ENCODE measurements around the gene SOX6.

- TF ChIP-seq IRF3 (IDR thresholded peaks at IDR 0.05; ENCODE audit: low read depth, low read length) (no peak), RFX5 (IDR thresholded peaks at IDR 0.05; ENCODE audit: low read length) (no peak), FOXJ3 (CRISPR knock-in tag; IDR thresholded peaks at IDR 0.05) (no peak), JUND (IDR thresholded peaks at IDR 0.05) (no peak), RXRA (IDR thresholded peaks at IDR 0.05; ENCODE audit: borderline replicate concordance, low read depth) (no peak), USF1 (IDR thresholded peaks at IDR 0.05; ENCODE audit: borderline replicate concordance, low read depth) (no peak), GATA2 (CRISPR knock-in tag; IDR thresholded peaks at IDR 0.05) (no peak), TAF1 (IDR thresholded peaks at IDR 0.05; ENCODE audit: borderline replicate concordance, low read depth, low read length) (no peak)
- TF ChIP-seq, protein P1, sequence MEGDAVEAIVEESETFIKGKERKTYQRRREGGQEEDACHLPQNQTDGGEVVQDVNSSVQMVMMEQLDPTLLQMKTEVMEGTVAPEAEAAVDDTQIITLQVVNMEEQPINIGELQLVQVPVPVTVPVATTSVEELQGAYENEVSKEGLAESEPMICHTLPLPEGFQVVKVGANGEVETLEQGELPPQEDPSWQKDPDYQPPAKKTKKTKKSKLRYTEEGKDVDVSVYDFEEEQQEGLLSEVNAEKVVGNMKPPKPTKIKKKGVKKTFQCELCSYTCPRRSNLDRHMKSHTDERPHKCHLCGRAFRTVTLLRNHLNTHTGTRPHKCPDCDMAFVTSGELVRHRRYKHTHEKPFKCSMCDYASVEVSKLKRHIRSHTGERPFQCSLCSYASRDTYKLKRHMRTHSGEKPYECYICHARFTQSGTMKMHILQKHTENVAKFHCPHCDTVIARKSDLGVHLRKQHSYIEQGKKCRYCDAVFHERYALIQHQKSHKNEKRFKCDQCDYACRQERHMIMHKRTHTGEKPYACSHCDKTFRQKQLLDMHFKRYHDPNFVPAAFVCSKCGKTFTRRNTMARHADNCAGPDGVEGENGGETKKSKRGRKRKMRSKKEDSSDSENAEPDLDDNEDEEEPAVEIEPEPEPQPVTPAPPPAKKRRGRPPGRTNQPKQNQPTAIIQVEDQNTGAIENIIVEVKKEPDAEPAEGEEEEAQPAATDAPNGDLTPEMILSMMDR (IDR thresholded peaks at IDR 0.05), result no peak
Observed at GRCh38 chr11:16403851-16404250, 47.5 kb upstream of the SOX6 start.

All from SK-N-SH (cell line).